GM13977 (cell line): ENCODE measurements around the gene CISTR.

ENCODE experiments used
- DNase-seq: peaks from one replicate; pipeline ENCODE4 v3.0.0; 2012; ENCODE audit warnings: low spot score
- in situ Hi-C: fragments of 300-500 bp; cut with MboI; formaldehyde crosslinking; loops from one replicate; pipeline ENCODE4 v1.12.0; 2022; ENCODE audit warnings: low sequenced_read_pairs, low pct_unique_long_range_greater_than_20kb, mixed read lengths, inconsistent platforms; ENCODE audit not compliant: unreplicated experiment
- TF ChIP-seq, protein P1 (sequence below): IDR thresholded peaks from 2 replicates; pipeline ENCODE4 v1.5.1; 2012; ENCODE audit warnings: mild to moderate bottlenecking, control low read depth; ENCODE audit not compliant: insufficient read depth; ENCODE audit errors: extremely low read depth, missing control alignments

The CISTR gene

DNA sequence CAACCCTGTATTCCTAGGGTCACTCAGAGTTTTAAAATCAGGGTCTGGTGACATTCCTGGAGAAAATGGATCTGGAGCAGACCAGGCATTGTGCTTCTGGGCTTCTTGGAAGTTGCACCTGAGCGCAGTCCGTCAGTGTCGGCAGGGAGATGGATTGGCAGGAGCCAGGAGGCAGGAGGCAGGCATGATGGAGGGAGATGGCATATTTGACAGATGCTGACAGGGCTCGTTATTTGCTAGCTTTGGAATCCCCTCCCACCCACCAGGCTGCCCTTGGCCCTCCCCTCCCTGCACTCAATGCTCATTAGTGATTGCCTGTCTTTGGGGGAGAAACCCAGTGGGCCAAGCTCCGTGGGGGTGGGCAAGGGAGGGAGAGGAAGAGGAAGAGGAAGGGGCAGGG is 4.7 kb downstream of the CISTR start:
- in situ Hi-C loops: no loop called here
- TF ChIP-seq, protein P1, sequence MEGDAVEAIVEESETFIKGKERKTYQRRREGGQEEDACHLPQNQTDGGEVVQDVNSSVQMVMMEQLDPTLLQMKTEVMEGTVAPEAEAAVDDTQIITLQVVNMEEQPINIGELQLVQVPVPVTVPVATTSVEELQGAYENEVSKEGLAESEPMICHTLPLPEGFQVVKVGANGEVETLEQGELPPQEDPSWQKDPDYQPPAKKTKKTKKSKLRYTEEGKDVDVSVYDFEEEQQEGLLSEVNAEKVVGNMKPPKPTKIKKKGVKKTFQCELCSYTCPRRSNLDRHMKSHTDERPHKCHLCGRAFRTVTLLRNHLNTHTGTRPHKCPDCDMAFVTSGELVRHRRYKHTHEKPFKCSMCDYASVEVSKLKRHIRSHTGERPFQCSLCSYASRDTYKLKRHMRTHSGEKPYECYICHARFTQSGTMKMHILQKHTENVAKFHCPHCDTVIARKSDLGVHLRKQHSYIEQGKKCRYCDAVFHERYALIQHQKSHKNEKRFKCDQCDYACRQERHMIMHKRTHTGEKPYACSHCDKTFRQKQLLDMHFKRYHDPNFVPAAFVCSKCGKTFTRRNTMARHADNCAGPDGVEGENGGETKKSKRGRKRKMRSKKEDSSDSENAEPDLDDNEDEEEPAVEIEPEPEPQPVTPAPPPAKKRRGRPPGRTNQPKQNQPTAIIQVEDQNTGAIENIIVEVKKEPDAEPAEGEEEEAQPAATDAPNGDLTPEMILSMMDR: no peak

GRCh38 chr12:53746592-53747092 is 5.1 kb downstream of the CISTR start:
- in situ Hi-C loops: no loop called here
- TF ChIP-seq, protein P1: peak; percentile 100

More for the DNA sequence above, 4.7 kb downstream of the CISTR start:
- DNase-seq: no peak

GRCh38 chr12:53744751-53745150 is 7.0 kb downstream of the CISTR start:
- in situ Hi-C loops: loop anchor here (5.0 kb wide), 1 partner anchor 42 kb away; no protein-coding TSS in a partner anchor
- TF ChIP-seq, protein P1: no peak
- no peak for DNase-seq

More at GRCh38 chr12:53746592-53747092, 5.1 kb downstream of the CISTR start:
- DNase-seq: peak; percentile 87

DNA sequence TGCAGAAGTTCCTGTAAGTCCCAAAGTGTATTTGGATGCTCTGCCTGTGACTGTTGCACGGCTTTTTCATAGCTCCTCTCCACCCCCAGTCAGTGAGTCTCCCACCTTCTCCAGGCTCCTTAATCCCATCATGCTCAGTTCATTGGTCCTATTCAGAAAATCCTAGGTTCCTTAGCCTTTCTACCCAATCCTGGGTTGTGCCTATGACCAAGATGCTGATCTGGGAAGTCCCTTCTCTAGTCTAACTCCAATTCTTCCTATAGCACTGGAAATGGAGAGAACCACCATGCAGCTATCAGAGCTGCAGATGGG is 7.7 kb downstream of the CISTR start:
- DNase-seq: no peak
- TF ChIP-seq, protein P1: no peak
- in situ Hi-C loops: loop anchor here (5.0 kb wide), 1 partner anchor 42 kb away; no protein-coding TSS in a partner anchor

- DNase-seq: peak; percentile 81
- in situ Hi-C loops: loop anchor here (5.0 kb wide), 1 partner anchor 41 kb away; no protein-coding TSS in a partner anchor
- TF ChIP-seq, protein P1: peak; percentile 96
Observed at GRCh38 chr12:53743266-53744129, 8.3 kb downstream of the CISTR start.

GRCh38 chr12:53740130-53740491 is 11.7 kb downstream of the CISTR start:
- DNase-seq: no peak
- in situ Hi-C loops: loop anchor here (5.0 kb wide), 1 partner anchor 38 kb away; no protein-coding TSS in a partner anchor
- TF ChIP-seq, protein P1: no peak
